ENCODE data around the gene PDK4. TPM values are rescaled to one million over a fixed set of nuclear protein-coding genes. Genes with fewer than 3 reads are reported as not detected.

Gene PDK4
- total RNA-seq = under 0.01 and 0.29 TPM in 2 replicates

GRCh38 chr7:95596198-95597063 is at the start of gene PDK4:
Gene PDK4 (minus strand): TSS chr7:95596516. CDS start chr7:95596293, 223 bp downstream.

Other genes starting within 250 kb of the PDK4 start
- not detected in 2 replicates for gene PON3, start 200.1 kb downstream of the PDK4 start, total RNA-seq
- 80.4 and 87.4 TPM in 2 replicates for gene PON2, start 161.5 kb downstream of the PDK4 start, total RNA-seq
- not detected in 2 replicates for gene ASB4, start 110.6 kb downstream of the PDK4 start, total RNA-seq
- gene DYNC1I1, start 176.0 kb upstream of the PDK4 start, total RNA-seq = 0.71 and 0.86 TPM in 2 replicates